ENCODE results near the gene E2F8.

E2F8 gene

DNA sequence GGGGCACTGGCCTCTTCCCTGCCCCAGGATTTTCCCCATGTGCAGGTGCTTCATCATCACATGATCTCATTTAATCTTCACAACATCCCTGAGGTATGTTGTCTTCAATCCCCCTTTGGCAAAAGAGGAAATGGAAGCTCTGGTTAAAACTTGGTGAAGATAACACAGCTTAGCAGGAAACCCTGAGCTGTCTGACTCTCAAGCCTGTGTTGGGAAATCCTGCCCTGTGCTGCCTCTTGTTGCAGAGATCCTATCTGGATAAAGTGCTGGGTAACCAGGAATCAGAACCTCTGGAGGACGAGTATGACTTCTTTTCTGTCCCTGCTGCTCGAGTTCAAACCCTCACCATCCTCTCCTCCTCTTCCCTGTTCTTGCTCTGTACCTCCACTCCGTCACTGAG lies 13.1 kb upstream of the E2F8 start:
- H3K4me3 ChIP-seq (IDR thresholded peaks at IDR 0.05; ENCODE audit: insufficient read depth, low read depth, low read length), result no peak overlapping the region
- no peak overlapping the region for H2AFZ ChIP-seq (ENCODE audit: low read depth)
- H3K36me3 ChIP-seq (ENCODE audit: insufficient read depth), result no peaks in the 10 kb centered on the region
- no peaks in the 10 kb centered on the region for H4K20me1 ChIP-seq (ENCODE audit: insufficient read depth)
- H3K9ac ChIP-seq, result no peak overlapping the region
- no peaks in the 10 kb centered on the region for H3K4me1 ChIP-seq (ENCODE audit: low read depth, poor library complexity, severe bottlenecking)
- TF ChIP-seq, protein P1, sequence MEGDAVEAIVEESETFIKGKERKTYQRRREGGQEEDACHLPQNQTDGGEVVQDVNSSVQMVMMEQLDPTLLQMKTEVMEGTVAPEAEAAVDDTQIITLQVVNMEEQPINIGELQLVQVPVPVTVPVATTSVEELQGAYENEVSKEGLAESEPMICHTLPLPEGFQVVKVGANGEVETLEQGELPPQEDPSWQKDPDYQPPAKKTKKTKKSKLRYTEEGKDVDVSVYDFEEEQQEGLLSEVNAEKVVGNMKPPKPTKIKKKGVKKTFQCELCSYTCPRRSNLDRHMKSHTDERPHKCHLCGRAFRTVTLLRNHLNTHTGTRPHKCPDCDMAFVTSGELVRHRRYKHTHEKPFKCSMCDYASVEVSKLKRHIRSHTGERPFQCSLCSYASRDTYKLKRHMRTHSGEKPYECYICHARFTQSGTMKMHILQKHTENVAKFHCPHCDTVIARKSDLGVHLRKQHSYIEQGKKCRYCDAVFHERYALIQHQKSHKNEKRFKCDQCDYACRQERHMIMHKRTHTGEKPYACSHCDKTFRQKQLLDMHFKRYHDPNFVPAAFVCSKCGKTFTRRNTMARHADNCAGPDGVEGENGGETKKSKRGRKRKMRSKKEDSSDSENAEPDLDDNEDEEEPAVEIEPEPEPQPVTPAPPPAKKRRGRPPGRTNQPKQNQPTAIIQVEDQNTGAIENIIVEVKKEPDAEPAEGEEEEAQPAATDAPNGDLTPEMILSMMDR (conservative IDR thresholded peaks at IDR 0.05; ENCODE audit: low read depth, low read length), result no peak
- H3K27me3 ChIP-seq (ENCODE audit: insufficient read depth, low read depth), result no peaks in the 10 kb centered on the region
- no peak overlapping the region for H3K4me2 ChIP-seq
- H3K79me2 ChIP-seq (ENCODE audit: insufficient read depth, low read depth), result no peaks in the 10 kb centered on the region
- H3K27ac ChIP-seq, result no peak overlapping the region

DNA sequence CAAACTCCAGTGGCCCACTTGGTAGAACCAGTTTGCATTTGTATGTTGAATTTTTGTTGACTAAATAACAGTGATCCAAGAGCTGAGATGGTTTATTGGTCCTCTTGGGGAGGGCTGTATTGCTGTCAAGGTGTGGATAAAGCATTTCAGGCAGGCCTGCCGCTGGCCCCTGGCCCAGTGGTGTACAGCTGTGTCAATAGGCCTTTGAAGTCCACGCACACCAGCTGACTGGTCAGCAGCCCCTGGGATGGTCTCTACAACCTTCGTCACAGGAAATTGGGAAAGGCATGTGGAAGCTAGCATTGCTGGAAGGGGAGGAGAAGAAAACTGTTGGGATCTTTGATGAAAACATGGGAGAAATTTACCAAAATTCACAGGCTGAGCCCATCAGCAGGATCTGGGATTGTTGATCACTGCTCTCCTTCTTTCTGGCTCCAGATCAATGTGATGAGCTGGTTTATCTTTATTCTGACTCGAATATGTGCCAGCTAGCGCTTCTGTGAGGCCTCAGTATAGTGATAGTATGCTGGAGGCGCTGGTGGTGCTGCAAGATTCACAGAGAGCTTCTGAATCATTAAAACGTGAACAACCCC lies 12.5 kb upstream of the E2F8 start:
- Histone ChIP-seq H3K9ac (no peak overlapping the region), H3K36me3 (ENCODE audit: insufficient read depth) (no peaks in the 10 kb centered on the region), H3K4me3 (IDR thresholded peaks at IDR 0.05; ENCODE audit: insufficient read depth, low read depth, low read length) (no peak overlapping the region), H4K20me1 (ENCODE audit: insufficient read depth) (no peaks in the 10 kb centered on the region), H3K27me3 (ENCODE audit: insufficient read depth, low read depth) (no peaks in the 10 kb centered on the region), H3K4me1 (ENCODE audit: low read depth, poor library complexity, severe bottlenecking) (no peaks in the 10 kb centered on the region), H3K4me2 (no peak overlapping the region), H3K27ac (no peak overlapping the region), H3K79me2 (ENCODE audit: insufficient read depth, low read depth) (no peaks in the 10 kb centered on the region), H2AFZ (ENCODE audit: low read depth) (no peak overlapping the region)
- TF ChIP-seq, protein P1 (conservative IDR thresholded peaks at IDR 0.05; ENCODE audit: low read depth, low read length), result no peak

DNA sequence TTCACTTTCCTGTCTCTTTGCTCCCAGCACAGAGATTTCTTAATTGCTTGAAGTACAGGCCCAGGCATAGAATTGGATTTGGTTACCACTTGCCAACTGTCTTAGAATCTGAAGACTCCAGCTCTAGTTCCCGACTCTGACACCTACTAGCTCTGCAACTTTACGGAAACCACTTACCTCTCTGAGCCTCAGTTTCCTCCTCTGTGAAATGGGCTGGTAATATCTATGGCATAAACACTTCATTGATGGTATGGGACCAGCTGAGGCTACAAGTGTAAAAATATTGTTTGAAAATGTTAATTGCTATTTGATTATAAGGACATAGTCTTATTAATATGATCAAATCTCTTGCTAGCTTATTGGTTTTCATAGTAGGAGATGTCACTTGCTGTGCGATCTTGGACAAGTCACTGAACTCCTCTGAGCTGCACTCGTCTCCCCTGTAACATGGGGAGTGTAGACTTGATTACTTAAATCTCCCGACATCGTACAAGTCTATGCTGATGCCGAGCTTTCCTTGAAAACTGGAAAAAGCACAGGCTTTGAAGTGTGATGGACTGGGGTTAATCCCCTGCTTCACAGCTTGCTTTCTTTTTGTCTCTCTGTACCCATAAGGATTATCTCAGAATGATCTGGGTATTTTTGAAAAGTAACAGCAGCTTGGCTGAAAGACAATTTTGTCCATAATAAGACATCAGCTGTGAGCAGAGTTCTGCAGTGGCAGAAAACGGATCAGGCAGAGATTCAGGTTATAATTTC lies 11.8 kb upstream of the E2F8 start:
- TF ChIP-seq, protein P1 (conservative IDR thresholded peaks at IDR 0.05; ENCODE audit: low read depth, low read length), result no peak
- no peaks in the 10 kb centered on the region for H3K36me3 ChIP-seq (ENCODE audit: insufficient read depth)
- H2AFZ ChIP-seq (ENCODE audit: low read depth), result no peak overlapping the region
- H3K27ac ChIP-seq, result no peak overlapping the region
- H3K27me3 ChIP-seq (ENCODE audit: insufficient read depth, low read depth), result no peaks in the 10 kb centered on the region
- H3K4me2 ChIP-seq, result no peak overlapping the region
- H3K9ac ChIP-seq, result no peak overlapping the region
- H3K79me2 ChIP-seq (ENCODE audit: insufficient read depth, low read depth), result no peaks in the 10 kb centered on the region
- H3K4me1 ChIP-seq (ENCODE audit: low read depth, poor library complexity, severe bottlenecking), result no peaks in the 10 kb centered on the region
- H3K4me3 ChIP-seq (IDR thresholded peaks at IDR 0.05; ENCODE audit: insufficient read depth, low read depth, low read length), result no peak overlapping the region
- no peaks in the 10 kb centered on the region for H4K20me1 ChIP-seq (ENCODE audit: insufficient read depth)

DNA sequence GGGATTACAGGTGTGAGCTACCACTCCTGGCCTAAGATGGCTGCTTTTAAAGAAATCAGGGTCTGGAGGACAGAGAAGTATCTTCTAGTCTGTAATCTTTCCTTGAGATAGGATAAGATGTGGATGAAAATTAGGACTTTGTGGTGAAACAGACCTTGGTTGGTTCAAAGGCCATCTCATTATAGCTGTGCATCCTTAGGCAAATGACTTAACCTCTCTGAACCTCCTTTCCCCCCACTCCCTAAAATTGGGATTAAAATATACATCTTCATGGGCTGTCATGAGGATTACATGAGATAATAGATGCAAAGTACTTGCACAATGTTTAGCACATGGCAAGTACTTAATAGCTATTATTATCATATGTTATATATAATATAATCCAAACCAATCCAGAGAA lies 10.8 kb upstream of the E2F8 start:
- H3K36me3 ChIP-seq (ENCODE audit: insufficient read depth), result no peaks in the 10 kb centered on the region
- H3K9ac ChIP-seq, result no peak overlapping the region
- H2AFZ ChIP-seq (ENCODE audit: low read depth), result no peak overlapping the region
- H3K4me2 ChIP-seq, result no peak overlapping the region
- H4K20me1 ChIP-seq (ENCODE audit: insufficient read depth), result no peaks in the 10 kb centered on the region
- no peaks in the 10 kb centered on the region for H3K79me2 ChIP-seq (ENCODE audit: insufficient read depth, low read depth)
- H3K4me3 ChIP-seq (IDR thresholded peaks at IDR 0.05; ENCODE audit: insufficient read depth, low read depth, low read length), result no peak overlapping the region
- H3K27ac ChIP-seq, result no peak overlapping the region
- H3K4me1 ChIP-seq (ENCODE audit: low read depth, poor library complexity, severe bottlenecking), result no peaks in the 10 kb centered on the region
- TF ChIP-seq, protein P1 (conservative IDR thresholded peaks at IDR 0.05; ENCODE audit: low read depth, low read length), result no peak
- no peaks in the 10 kb centered on the region for H3K27me3 ChIP-seq (ENCODE audit: insufficient read depth, low read depth)
